Subcutaneous abdominal adipose tissue (tissue), 5 donors: ENCODE measurements around the gene ADAMTSL4.
A peak's percentile ranks its signal among the peaks of the same experiment; 100 is the strongest.

ENCODE experiments used
- H3K27ac ChIP-seq: one replicate; pipeline ENCODE4 v1.7.0; 2013; ENCODE audit warnings: low read depth, mild to moderate bottlenecking, inconsistent platforms, low read length, moderate library complexity
- H3K27me3 ChIP-seq, 5 donors: one replicate each; pipeline ENCODE4 v1.7.0; 2013; ENCODE audit warnings: low read length in 5 of 5, inconsistent platforms in 1 of 5; ENCODE audit not compliant: control insufficient read depth in 5 of 5, insufficient read depth in 4 of 5
- H3K36me3 ChIP-seq, 5 donors: one replicate each; pipeline ENCODE4 v1.7.0; 2013; ENCODE audit warnings: low read length in 5 of 5; ENCODE audit not compliant: control insufficient read depth in 5 of 5, insufficient read depth in 5 of 5
- H3K4me1 ChIP-seq, 5 donors: one replicate each; pipeline ENCODE4 v1.7.0; 2013; ENCODE audit warnings: low read length in 5 of 5, mild to moderate bottlenecking in 3 of 5, moderate library complexity in 1 of 5; ENCODE audit not compliant: control insufficient read depth in 5 of 5, insufficient read depth in 5 of 5
- H3K4me3 ChIP-seq, 5 donors: one replicate each; pipeline ENCODE4 v1.7.0; 2013; ENCODE audit warnings: low read length in 5 of 5, low read depth in 1 of 5
- H3K9ac ChIP-seq, 5 donors: one replicate each; pipeline ENCODE4 v1.7.0; 2013; ENCODE audit warnings: low read length in 5 of 5, mild to moderate bottlenecking in 4 of 5, moderate library complexity in 3 of 5
- H3K9me3 ChIP-seq, 5 donors: one replicate each; pipeline ENCODE4 v1.7.0; 2013; ENCODE audit warnings: low read length in 5 of 5; ENCODE audit not compliant: control insufficient read depth in 5 of 5
- donor health status: healthy.
- donor health status: healthy.
- donor health status: healthy.
- donor health status: healthy.
- donor health status: healthy.

The ADAMTSL4 gene

DNA sequence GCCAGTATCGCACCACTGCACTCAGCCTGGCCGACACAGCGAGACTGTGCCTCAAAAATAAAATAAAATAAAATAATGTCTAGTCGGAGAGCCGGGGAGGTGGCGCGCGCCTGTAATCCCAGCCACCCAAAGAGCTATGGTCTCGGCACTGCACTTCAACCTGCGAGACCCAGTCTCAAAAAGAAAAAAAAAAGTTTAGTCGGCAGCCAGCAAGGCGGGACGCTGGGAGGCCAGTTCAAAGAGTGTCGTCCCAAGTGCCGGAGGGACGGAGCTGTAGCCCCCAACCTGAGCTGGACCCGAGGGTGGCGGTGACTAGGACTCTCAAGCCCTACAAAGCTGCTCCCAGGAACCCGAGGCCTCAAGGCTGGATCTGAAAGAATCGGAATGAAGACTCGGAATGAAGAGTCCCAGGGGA, 34.3 kb upstream of the ADAMTSL4 start:
- H3K36me3 ChIP-seq = peaks cover 0 to 23% (median 16%) of the 10 kb centered on the region in 5 donors
- peak overlapping the region; percentile 62 for H3K27ac ChIP-seq
- peak overlapping the region; percentile 67 to 83 (median 79) for H3K9ac ChIP-seq
- no peaks in the 10 kb centered on the region for H3K27me3 ChIP-seq
- H3K4me3 ChIP-seq = peak overlapping the region; percentile 74 to 89 (median 86)
- peaks cover 0 to 19% (median 14%) of the 10 kb centered on the region in 5 donors for H3K4me1 ChIP-seq
- H3K9me3 ChIP-seq = no peaks in the 10 kb centered on the region

DNA sequence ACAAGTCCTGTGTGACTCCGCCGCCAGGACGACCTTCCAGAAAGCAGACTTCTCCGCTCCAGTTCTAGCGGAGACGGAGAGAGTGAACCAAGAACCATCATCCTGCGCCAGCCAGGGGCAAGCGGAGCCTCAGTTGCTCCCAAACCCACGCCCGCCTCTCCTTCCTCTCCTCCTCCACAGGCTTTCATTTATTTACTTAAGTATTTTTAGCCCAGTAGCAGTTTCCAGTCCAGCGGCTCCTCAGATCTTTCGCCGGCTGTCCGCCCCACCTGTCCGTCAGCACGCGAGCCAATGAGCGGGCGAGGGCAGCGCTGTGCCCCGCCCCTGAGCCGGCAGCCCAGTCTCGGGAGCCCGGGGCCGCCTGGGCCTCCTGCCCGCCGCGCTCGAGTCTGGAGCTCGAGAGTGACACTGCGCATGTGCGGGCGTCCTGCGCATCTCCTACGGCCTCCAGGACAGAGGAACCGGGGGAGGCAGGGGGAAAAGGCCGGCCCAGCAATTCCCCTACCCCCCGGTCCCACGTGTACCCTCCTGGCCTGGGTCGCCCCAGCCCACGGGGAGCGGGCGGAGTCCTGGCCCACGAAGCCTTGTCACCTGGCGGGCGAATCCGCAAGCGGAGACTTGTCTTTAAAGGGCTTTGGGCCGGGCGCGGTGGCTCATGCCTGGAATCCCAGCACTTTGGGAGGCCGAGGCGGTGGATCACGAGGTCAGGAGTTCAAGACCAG, 33.7 kb upstream of the ADAMTSL4 start, which contains the start of gene FALEC:
FALEC (plus strand) TSS at position 425 of the 722 bp plus-strand sequence.
- no peaks in the 10 kb centered on the region for H3K9me3 ChIP-seq
- H3K36me3 ChIP-seq = peaks cover 0 to 23% (median 16%) of the 10 kb centered on the region in 5 donors
- peaks cover 0 to 19% (median 14%) of the 10 kb centered on the region in 5 donors for H3K4me1 ChIP-seq
- H3K9ac ChIP-seq = peak within 1 kb of the TSS; percentile 67 to 83 (median 79)
- H3K27me3 ChIP-seq = no peaks in the 10 kb centered on the region
- H3K4me3 ChIP-seq = peak within 1 kb of the TSS; percentile 74 to 89 (median 86)
- peak within 1 kb of the TSS; percentile 62 for H3K27ac ChIP-seq

DNA sequence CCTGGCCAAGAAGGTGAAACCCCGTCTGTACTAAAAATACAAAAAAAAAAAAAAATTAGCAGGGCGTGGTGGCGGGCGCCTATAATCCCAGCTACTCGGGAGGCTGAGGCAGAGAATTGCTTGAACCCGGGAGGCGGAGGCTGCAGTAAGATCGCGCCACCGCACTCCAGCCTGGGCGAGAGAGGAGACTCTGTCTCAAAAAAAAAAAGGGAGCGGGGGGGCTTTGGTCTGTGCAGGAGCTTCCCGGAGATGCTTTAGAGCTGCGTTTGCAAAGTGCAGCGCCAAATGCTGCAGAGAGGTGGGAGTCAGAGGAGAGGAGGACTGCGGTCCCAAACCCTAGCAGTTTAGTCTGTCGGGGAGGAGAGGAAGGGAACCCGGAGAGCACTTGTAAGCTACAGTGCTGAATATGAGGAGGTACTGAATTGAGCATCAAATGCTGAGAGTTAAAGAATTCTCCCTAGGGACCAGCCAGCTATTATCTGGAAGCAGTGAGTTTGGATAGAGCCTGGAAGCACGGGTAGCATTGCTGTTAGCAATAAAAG, 33.1 kb upstream of the ADAMTSL4 start:
- peaks cover 0 to 19% (median 16%) of the 10 kb centered on the region in 5 donors for H3K4me1 ChIP-seq
- peak overlapping the region in 4 of 5 donors; percentile 2 to 79 (median 52) for H3K9ac ChIP-seq
- H3K4me3 ChIP-seq = peak overlapping the region; percentile 65 to 86 (median 74)
- peaks cover 0 to 21% (median 13%) of the 10 kb centered on the region in 5 donors for H3K36me3 ChIP-seq
- H3K27ac ChIP-seq = no peak overlapping the region
- no peaks in the 10 kb centered on the region for H3K27me3 ChIP-seq
- H3K9me3 ChIP-seq = no peaks in the 10 kb centered on the region

DNA sequence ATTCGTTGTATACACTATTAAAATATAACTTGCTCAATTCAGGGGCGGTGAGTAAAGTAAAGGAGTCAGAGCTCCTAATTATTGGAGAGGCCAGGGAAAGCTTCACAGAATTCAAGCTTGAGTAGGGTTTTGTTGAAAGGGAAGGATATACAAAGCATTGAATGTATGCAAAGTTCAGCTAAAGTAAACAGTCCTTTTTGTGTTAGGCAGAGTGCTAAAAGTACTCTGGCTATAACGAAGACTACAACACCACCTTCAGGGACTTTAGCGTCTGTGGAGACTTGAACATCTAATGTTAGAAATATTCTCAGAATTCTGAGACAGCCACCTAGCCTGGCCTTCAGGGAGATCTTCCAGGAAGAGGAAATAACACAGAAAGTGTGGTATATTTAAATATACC, 32.6 kb upstream of the ADAMTSL4 start:
- Histone ChIP-seq H3K27me3 (no peaks in the 10 kb centered on the region), H3K9me3 (no peaks in the 10 kb centered on the region), H3K36me3 (peaks cover 0 to 16% (median 9%) of the 10 kb centered on the region in 5 donors), H3K27ac (no peak overlapping the region), H3K4me3 (peak overlapping the region in 1 of 5 donors; percentile 33), H3K4me1 (peaks cover 0 to 19% (median 16%) of the 10 kb centered on the region in 5 donors), H3K9ac (peak overlapping the region in 1 of 5 donors; percentile 64)

DNA sequence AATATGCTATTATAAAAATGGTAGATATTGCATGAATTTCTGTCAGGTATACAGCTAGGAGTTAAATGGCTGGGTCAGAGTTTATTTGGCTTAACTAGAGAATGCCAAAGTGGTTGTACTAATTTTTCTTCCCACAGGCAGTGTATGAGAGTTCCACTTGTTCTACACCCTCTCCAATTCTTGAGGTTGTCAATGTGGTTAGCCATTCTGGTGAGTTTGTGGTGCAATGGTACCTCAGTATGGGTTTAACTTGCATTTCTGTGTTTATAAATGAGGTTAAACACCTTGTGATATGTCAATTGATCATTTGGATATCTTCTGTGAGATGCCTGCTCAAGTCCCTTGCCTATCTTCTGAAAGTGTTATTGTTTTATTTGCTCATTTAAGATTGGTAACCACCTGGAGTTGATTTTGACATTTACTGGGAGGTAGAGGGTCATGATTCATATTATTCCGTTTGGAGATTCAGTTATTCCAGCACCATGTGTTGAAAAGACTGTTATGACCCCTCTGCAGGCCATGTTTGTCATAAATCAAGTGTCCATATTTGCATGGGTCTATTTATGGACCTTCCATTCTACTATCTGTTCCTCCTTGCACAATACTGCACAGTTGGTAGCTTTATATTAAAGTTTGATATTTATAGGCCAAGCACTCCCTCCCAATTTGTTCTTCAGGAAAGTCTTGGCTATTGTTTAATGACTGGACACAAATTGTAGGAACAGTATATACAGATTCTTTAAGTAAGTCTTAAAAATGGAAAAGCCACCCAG, 27.8 kb upstream of the ADAMTSL4 start:
- no peak overlapping the region for H3K27ac ChIP-seq
- peaks cover 0 to 3% (median 2%) of the 10 kb centered on the region in 5 donors for H3K9me3 ChIP-seq
- H3K36me3 ChIP-seq = no peaks in the 10 kb centered on the region
- no peak overlapping the region for H3K4me3 ChIP-seq
- H3K27me3 ChIP-seq = no peaks in the 10 kb centered on the region
- peaks cover 0 to 5% (median 3%) of the 10 kb centered on the region in 5 donors for H3K4me1 ChIP-seq
- no peak overlapping the region for H3K9ac ChIP-seq

DNA sequence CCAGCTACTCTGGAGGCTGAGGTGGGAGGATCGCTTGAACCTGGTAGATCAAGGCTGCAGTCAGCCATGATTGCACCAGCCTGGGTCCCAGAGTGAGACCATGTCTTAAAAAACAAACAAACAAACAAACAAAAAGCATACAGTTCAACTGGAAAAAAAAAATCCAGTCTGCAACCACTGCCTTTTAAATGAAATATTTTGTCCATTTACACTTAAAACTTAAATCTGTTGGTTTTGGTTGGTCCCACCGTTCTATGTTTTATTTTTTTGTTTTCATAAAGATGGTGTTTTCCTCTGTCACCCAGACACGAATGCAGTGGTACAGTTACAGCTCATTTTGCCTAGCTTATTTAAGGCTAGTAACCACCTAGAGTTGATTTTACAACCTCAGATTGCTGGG, 23.9 kb upstream of the ADAMTSL4 start:
- no peak overlapping the region for H3K4me3 ChIP-seq
- peaks cover 4 to 12% (median 9%) of the 10 kb centered on the region in 5 donors for H3K4me1 ChIP-seq
- no peaks in the 10 kb centered on the region for H3K36me3 ChIP-seq
- H3K27me3 ChIP-seq = no peaks in the 10 kb centered on the region
- no peak overlapping the region for H3K9ac ChIP-seq
- no peak overlapping the region for H3K27ac ChIP-seq
- peaks cover 0 to 3% (median 2%) of the 10 kb centered on the region in 5 donors for H3K9me3 ChIP-seq

DNA sequence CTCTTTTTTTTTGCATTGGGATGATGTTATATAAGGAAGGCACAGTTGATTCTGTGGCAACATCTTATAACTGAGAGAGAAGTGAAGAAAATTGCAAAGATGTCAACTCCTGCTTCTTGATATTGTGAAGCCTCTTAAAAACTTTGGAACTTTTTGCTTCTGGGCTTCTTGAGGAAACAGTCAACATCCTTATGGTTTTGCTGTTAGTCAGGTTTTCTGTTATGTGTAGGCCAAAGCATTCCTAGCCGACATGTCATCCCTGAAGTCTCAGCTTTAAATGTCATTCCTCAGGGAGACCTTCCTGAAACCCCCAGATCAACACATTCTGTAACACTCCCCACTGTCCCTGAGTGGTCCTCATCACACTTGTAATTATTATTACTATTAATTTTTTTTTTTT, 21.0 kb upstream of the ADAMTSL4 start:
- no peaks in the 10 kb centered on the region for H3K36me3 ChIP-seq
- H3K9ac ChIP-seq = no peak overlapping the region
- no peak overlapping the region for H3K4me3 ChIP-seq
- no peaks in the 10 kb centered on the region for H3K27me3 ChIP-seq
- H3K27ac ChIP-seq = no peak overlapping the region
- peaks cover 0 to 3% (median 2%) of the 10 kb centered on the region in 5 donors for H3K9me3 ChIP-seq
- peaks cover 7 to 22% (median 16%) of the 10 kb centered on the region in 5 donors for H3K4me1 ChIP-seq

DNA sequence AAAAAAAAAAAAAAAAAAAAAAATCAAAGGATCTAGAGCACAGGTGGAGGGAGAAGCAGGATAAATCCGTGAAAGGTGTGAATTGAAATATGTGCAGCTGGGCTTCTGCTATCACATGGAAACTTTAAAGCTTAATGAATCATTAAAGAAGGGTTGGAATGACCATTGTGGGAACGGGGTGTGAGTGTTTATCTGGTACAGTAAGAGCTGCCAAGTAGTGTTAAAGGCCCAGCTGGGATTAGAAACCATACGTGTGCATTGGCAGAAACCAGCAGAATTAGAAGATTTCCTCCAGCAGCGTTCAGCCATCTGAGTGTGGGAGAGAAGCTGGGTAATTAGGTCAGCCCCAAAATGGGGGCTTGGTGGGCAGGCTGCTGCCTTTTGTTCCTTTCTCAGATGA, 20.2 kb upstream of the ADAMTSL4 start:
- H3K9me3 ChIP-seq = peaks cover 0 to 3% (median 2%) of the 10 kb centered on the region in 5 donors
- H3K4me1 ChIP-seq = peaks cover 7 to 23% (median 16%) of the 10 kb centered on the region in 5 donors
- no peak overlapping the region for H3K4me3 ChIP-seq
- H3K27me3 ChIP-seq = no peaks in the 10 kb centered on the region
- H3K27ac ChIP-seq = peak overlapping the region; percentile 37
- H3K36me3 ChIP-seq = no peaks in the 10 kb centered on the region
- peak overlapping the region in 3 of 5 donors; percentile 19 to 60 (median 56) for H3K9ac ChIP-seq

DNA sequence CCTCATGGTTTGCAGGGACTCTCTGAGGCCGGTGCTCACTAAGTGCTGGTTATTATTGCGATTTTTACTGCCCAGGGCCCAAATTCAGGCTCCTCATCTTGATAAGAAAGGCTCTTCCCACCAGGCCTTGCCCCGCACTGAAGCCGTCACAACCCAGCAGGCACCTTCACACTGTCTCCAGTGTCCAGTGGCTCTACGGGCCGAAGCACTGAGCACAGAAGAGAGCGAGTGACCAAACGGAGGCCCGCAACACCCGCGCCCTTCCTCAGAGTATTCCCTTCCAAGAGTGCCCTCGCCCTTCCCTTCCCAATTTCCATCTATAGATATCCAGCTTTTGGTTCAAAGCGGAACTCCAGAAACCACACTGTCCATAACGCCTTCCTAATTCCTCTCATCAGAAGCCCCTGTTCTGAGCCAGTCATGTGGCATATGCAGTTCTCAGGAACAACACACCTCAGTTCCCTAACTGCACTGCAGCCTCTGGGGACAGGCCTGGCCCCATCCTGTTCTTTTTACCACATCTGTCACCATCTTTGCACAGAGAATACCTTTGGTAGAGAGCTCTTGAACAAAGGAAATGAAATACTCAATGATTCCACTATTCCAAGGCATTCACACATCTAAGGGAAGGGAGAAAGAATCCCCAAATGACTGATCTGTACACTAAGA, 18.6 kb upstream of the ADAMTSL4 start:
- no peaks in the 10 kb centered on the region for H3K27me3 ChIP-seq
- H3K4me3 ChIP-seq = no peak overlapping the region
- H3K27ac ChIP-seq = no peak overlapping the region
- H3K36me3 ChIP-seq = no peaks in the 10 kb centered on the region
- peaks cover 0 to 1% (median 0%) of the 10 kb centered on the region in 5 donors for H3K9me3 ChIP-seq
- no peak overlapping the region for H3K9ac ChIP-seq
- peaks cover 7 to 31% (median 16%) of the 10 kb centered on the region in 5 donors for H3K4me1 ChIP-seq
